Measurements from ENCODE around the gene ZNF593OS.
A peak's percentile ranks its signal among the peaks of the same experiment; 100 is the strongest.

The ZNF593OS gene

DNA sequence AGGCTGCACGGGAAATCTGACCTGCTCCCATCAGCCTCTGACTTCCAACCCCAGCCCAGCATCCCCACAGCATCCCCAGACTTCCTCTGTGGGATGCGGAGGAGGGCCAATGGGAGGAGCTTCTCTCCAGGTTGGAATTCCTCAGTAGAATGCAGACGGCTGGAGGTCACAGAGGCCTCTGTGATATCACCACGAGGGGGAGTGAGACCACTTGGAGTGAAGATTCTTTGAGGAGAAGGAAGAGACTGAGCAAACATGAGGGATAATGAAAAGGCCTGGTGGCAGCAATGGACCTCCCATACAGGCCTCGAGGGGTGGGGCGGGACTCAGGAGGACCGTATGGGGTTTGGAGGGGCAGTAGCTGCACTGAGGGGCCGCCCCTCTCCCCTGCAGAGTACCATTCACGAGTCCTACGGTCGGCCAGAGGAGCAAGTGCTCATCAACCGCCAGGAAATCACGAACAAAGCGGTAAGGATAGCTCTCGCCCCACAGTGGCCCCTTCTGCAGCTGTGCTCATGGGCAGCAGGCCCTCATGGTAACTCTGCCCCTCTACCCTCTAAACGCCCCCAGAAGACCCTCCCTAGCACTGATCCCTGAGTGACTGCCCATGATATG is 18.8 kb upstream of the ZNF593OS start, which contains the start of gene CATSPER4:
Gene CATSPER4 (plus strand): TSS at position 230 of the 615 bp plus-strand sequence. CDS start 26 bp downstream, at position 256.
- no peaks in the 10 kb centered on the region for H3K4me1 Mint-ChIP-seq
- ATAC-seq, result no peak

DNA sequence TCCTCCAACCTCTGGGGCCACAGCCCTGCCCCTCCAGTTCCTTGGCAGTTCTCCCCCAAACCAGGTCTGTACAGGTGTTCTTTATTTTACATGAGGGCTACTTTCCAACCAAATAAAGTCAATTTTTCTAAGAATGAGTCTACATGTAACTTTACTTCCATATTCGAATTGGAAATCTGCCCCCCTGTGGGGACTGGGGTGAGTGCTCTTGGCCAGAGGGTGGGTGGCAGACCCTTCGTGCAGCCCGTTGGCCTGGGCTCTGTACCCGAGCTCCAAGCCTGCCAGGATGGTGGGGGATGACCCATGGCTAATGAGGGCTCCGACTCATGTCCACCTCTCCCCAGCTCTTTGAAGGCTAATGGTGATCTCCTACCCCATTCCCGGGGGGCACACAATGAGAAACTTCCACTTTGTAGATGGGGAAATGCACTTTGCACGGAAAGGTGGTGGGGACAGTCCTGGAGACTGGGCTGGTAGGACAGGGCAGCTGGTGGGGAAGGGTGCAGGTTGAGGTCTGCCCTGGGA is 18.2 kb upstream of the ZNF593OS start:
- Mint-ChIP-seq H3K4me1 (no peaks in the 10 kb centered on the region), H3K36me3 (no peaks in the 10 kb centered on the region), H3K27ac (no peak overlapping the region), H3K9me3 (no peaks in the 10 kb centered on the region), H3K4me3 (no peak overlapping the region), H3K27me3 (peaks cover 8% of the 10 kb centered on the region)
- ATAC-seq, result no peak

More for the DNA sequence above, 18.8 kb upstream of the ZNF593OS start, which contains the start of gene CATSPER4:
- H3K9me3 Mint-ChIP-seq, result no peaks in the 10 kb centered on the region
- H3K4me3 Mint-ChIP-seq, result no peak within 1 kb of the TSS
- peaks cover 8% of the 10 kb centered on the region for H3K27me3 Mint-ChIP-seq
- H3K36me3 Mint-ChIP-seq, result no peaks in the 10 kb centered on the region
- H3K27ac Mint-ChIP-seq, result no peak within 1 kb of the TSS

DNA sequence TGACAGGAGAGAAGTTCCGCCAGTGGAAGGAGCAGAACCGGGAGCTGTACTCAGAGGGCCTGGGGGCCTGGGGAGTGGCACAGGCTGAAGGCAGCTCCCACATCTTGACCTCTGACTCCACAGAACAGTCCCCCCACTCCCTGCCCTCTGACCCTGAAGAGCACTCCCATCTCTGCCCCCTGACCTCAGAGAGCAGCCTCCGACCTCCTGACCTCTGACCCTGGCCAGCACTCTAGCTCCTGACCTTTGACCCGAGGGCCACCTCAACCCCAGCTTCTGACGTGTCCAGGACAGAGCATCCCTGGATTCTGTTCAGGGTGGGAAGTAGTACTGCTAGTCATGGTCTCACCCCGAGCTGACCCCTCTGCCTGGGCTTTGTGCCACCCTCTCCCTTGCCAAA is 17.7 kb upstream of the ZNF593OS start:
- no peak overlapping the region for H3K27ac Mint-ChIP-seq
- no peaks in the 10 kb centered on the region for H3K4me1 Mint-ChIP-seq
- H3K27me3 Mint-ChIP-seq, result peaks cover 8% of the 10 kb centered on the region
- no peaks in the 10 kb centered on the region for H3K9me3 Mint-ChIP-seq
- no peaks in the 10 kb centered on the region for H3K36me3 Mint-ChIP-seq
- no peak overlapping the region for H3K4me3 Mint-ChIP-seq
- ATAC-seq, result no peak

DNA sequence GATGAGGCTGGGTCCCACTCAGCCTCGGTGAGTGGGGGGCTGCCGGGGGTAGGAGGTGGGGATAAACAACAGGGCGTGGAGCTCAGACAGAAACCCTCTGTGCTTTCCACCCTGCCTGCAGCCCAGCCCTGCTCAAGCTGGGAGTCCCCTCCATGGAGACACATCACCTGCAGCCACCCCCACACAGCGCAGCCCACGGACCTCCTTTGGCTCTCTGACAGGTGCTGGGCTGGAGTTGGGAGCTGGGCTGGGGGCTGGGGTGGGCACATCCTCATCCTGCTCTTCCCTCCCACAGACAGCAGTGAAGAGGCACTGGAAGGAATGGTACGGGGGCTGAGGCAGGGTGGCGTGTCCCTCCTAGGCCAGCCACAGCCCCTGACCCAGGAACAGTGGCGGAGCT is 16.8 kb upstream of the ZNF593OS start:
- Mint-ChIP-seq H3K4me1 (no peaks in the 10 kb centered on the region), H3K9me3 (no peaks in the 10 kb centered on the region), H3K27ac (no peak overlapping the region), H3K4me3 (no peak overlapping the region), H3K36me3 (no peaks in the 10 kb centered on the region), H3K27me3 (peaks cover 8% of the 10 kb centered on the region)
- ATAC-seq, result no peak

DNA sequence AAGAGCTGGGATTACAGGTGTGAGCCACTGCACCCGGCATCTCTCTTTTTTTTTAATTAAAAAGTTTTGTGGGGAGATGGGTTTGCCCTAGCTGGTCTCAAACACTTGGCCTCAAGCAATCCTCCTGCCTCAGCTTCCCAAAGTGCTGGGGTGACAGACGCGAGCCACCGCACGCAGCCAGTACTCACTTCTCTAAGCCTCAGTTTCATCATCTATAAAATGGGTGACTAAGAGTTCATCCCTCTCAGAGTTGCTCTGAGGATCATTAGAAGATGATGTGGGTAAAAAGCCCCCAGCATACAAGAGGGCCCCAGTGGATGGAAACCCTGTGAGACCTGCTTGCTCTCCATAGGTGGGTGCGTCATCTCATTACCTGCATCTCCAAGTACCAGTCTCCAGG is 16.2 kb upstream of the ZNF593OS start:
- Mint-ChIP-seq H3K4me3 (no peak overlapping the region), H3K36me3 (no peaks in the 10 kb centered on the region), H3K9me3 (no peaks in the 10 kb centered on the region), H3K27ac (no peak overlapping the region), H3K27me3 (peaks cover 8% of the 10 kb centered on the region), H3K4me1 (no peaks in the 10 kb centered on the region)
- ATAC-seq, result no peak

DNA sequence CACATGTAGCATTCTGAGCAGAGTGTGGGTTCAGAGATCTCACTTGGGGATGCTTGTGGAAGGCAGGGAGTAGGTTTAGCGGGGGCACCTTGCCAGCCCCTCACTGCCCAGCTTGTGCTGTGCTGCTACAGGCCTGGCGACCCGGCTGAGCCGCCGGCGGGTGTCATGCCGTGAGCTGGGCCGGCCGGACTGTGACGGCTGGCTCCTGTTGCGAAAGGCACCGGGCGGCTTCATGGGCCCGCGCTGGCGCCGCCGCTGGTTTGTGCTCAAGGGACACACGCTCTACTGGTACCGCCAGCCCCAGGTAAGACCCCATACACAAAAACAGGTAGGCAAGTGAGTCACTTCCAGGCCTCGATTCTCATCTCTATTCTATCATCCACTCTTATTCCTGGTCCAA is 13.3 kb upstream of the ZNF593OS start:
- no peak overlapping the region for H3K27ac Mint-ChIP-seq
- H3K4me3 Mint-ChIP-seq, result no peak overlapping the region
- H3K4me1 Mint-ChIP-seq, result no peaks in the 10 kb centered on the region
- H3K9me3 Mint-ChIP-seq, result no peaks in the 10 kb centered on the region
- H3K36me3 Mint-ChIP-seq, result no peaks in the 10 kb centered on the region
- ATAC-seq, result no peak
- no peaks in the 10 kb centered on the region for H3K27me3 Mint-ChIP-seq

DNA sequence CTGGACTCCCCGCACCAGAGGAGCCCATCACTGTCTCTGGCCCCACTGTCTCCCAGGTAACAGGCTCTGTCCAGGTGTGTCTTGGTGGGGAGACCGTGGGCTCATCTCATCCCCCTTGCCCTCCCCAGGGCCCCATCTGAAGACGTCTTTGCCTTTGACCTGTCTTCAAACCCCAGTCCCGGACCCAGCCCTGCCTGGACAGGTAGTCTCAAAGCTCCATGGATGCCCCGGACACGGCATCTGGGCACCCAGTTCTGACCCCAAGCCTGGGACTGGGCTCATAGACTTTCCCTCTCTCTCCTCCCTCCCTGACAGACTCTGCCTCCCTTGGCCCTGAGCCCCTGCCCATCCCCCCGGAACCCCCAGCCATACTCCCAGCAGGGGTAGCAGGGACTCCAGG is 12.5 kb upstream of the ZNF593OS start:
- no peak overlapping the region for H3K4me3 Mint-ChIP-seq
- H3K36me3 Mint-ChIP-seq, result no peaks in the 10 kb centered on the region
- no peaks in the 10 kb centered on the region for H3K9me3 Mint-ChIP-seq
- H3K27ac Mint-ChIP-seq, result no peak overlapping the region
- ATAC-seq, result no peak
- H3K27me3 Mint-ChIP-seq, result no peaks in the 10 kb centered on the region
- no peaks in the 10 kb centered on the region for H3K4me1 Mint-ChIP-seq

DNA sequence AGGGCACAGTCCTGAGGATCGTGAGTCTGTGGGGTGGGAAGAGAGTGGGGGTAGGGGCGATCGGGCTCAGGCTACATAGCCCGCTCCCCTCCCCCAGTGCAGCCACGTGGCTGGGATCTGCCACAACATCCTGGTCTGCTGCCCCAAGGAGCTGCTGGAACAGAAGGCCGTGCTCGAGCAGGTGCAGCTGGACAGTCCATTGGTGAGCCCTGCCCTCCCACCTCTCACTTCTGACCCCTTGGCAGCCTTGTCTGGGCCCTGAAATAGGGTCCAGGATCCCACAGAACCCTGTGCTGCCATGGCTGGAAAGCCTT is 10.7 kb upstream of the ZNF593OS start:
- H3K4me3 Mint-ChIP-seq, result no peak overlapping the region
- H3K27me3 Mint-ChIP-seq, result no peaks in the 10 kb centered on the region
- no peak for ATAC-seq
- no peak overlapping the region for H3K27ac Mint-ChIP-seq
- H3K9me3 Mint-ChIP-seq, result no peaks in the 10 kb centered on the region
- no peaks in the 10 kb centered on the region for H3K36me3 Mint-ChIP-seq
- H3K4me1 Mint-ChIP-seq, result no peaks in the 10 kb centered on the region

DNA sequence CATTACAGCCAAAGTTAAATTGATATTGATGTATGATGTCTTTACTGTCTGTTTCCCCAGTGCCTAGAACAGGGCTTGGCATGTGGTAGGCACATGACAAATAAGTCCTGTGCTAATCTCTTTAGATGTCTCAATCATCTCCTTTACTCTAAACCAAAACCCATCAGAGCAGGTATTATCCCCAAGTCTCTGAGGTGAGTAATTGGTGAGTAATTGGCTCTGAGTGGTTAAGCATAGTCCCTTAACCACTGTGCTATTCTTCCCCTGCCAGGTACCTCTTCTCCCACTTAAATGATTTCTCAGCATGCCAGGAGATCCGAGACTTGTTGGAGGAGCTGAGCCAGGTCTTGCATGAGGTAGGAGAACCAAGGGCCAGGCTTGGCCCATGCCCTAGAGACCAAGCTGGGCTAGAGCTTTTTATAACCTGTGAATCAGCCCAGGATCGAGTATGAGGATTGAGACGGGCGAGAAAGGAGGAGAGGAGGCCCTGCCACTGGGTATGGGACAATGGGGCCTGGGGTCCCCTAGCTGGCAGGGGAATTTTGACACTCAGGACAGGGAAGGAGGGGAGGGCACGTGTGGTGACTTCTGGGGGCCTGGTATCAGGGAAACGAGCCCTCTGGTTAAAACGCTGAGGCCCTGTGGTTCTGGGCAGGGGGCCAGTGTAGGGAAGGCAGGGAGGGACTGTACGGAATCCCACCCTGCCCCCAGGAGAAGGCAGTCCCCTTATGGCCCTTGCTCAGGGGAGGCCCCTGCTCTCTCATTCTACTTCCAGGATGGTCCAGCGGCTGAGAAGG is 10.2 kb upstream of the ZNF593OS start:
- Mint-ChIP-seq H3K4me3 (no peak overlapping the region), H3K4me1 (no peaks in the 10 kb centered on the region), H3K27ac (no peak overlapping the region), H3K36me3 (no peaks in the 10 kb centered on the region), H3K9me3 (no peaks in the 10 kb centered on the region), H3K27me3 (no peaks in the 10 kb centered on the region)
- ATAC-seq, result peak; percentile 40

DNA sequence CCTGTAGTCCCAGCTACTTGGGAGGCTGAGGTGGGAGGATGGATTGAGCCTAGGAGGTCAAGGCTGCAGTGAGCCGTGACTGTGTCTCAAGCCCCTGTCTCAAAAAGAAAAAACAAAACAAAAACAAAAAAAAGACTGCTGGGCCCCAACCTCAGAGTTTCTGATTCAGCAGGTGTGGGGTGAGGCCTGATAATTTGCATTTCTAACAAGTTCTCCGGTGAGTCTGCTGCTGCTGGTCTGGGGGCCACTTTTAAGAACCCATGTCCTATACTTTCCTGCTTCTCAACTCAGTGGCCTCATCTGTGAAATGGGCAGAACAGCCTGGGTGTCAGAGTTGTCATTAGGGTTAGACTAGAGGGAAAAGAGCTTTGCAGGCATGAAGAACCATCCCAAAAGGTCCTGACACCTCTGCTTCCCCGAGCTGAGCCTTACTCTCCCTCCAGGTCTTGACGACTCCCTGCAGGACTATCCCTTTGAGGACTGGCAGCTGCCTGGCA is 8.4 kb upstream of the ZNF593OS start:
- Mint-ChIP-seq H3K4me1 (no peaks in the 10 kb centered on the region), H3K36me3 (no peaks in the 10 kb centered on the region), H3K4me3 (no peak overlapping the region), H3K9me3 (no peaks in the 10 kb centered on the region), H3K27ac (no peak overlapping the region), H3K27me3 (no peaks in the 10 kb centered on the region)
- ATAC-seq, result no peak

DNA sequence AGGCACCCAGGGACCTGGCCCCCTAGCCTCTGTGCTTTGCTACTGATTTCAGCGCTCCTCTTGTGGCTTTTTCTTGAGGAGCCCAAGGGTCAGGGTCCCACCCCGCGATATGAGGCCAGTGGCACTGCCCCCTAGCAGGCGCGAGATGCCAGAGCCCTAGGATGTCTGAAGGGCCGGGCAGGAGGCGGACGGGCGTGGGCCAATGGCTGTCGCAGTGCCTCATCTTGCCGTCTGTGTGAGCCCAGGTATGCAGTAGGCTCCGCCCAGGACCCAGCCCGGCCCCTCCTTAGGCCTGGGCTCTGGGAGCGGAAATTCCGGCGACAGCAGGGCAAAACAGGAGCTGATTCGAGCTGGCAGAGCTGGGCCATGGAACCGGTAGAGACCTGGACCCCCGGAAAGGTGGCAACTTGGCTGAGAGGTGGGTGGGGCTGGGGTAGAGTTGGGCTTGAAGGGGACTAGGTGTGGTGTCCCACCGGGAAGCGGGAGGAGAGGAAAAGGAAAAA is 5.6 kb upstream of the ZNF593OS start, which contains the start of gene CNKSR1:
Gene CNKSR1 (plus strand): TSS at position 310 of the 503 bp plus-strand sequence. CDS start 57 bp downstream, at position 367.
- H3K9me3 Mint-ChIP-seq, result no peaks in the 10 kb centered on the region
- no peak within 1 kb of the TSS for H3K27ac Mint-ChIP-seq
- H3K36me3 Mint-ChIP-seq, result no peaks in the 10 kb centered on the region
- no peaks in the 10 kb centered on the region for H3K4me1 Mint-ChIP-seq
- ATAC-seq, result no peak
- H3K27me3 Mint-ChIP-seq, result no peaks in the 10 kb centered on the region
- no peak within 1 kb of the TSS for H3K4me3 Mint-ChIP-seq

DNA sequence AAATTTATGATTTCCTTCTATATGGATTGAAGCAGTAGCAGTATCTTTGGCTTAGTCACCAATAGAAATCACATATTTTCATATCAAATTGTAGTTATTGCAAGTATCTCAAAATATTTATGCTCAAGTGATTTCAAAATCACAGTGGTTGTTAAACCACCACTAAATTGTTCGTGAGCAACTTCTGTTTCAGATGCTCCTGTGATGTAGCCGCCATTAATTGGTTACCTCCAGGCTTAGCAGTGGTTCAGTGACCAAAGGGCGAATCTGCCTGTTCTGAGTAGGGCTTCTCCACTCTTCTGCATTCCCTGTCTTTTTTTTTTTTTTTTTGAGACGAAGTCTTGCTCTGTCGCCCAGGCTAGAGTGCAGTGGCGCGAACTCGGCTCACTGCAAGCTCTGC is 3.7 kb upstream of the ZNF593OS start:
- H3K27me3 Mint-ChIP-seq, result no peaks in the 10 kb centered on the region
- no peak overlapping the region for H3K4me3 Mint-ChIP-seq
- no peaks in the 10 kb centered on the region for H3K36me3 Mint-ChIP-seq
- no peak overlapping the region for H3K27ac Mint-ChIP-seq
- no peaks in the 10 kb centered on the region for H3K9me3 Mint-ChIP-seq
- H3K4me1 Mint-ChIP-seq, result peaks cover 12% of the 10 kb centered on the region
- ATAC-seq, result no peak

DNA sequence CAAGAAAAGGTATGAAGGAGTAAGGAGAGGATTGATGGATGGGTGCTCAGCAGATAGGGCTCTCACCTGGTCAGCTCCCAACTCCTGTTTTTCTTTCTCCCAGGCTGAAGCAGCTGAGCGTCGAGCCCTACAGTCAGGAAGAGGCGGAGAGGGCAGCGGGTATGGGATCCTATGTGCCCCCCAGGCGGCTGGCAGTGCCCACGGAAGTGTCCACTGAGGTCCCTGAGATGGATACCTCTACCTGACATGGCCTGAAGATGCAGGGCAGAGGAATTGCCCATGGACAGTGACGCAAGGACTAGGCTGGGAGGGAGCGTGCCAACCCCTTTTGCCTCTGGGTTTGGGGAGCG is 1.2 kb downstream of the ZNF593OS start:
- H3K4me1 Mint-ChIP-seq, result peaks cover 14% of the 10 kb centered on the region
- ATAC-seq, result no peak
- no peaks in the 10 kb centered on the region for H3K27me3 Mint-ChIP-seq

DNA sequence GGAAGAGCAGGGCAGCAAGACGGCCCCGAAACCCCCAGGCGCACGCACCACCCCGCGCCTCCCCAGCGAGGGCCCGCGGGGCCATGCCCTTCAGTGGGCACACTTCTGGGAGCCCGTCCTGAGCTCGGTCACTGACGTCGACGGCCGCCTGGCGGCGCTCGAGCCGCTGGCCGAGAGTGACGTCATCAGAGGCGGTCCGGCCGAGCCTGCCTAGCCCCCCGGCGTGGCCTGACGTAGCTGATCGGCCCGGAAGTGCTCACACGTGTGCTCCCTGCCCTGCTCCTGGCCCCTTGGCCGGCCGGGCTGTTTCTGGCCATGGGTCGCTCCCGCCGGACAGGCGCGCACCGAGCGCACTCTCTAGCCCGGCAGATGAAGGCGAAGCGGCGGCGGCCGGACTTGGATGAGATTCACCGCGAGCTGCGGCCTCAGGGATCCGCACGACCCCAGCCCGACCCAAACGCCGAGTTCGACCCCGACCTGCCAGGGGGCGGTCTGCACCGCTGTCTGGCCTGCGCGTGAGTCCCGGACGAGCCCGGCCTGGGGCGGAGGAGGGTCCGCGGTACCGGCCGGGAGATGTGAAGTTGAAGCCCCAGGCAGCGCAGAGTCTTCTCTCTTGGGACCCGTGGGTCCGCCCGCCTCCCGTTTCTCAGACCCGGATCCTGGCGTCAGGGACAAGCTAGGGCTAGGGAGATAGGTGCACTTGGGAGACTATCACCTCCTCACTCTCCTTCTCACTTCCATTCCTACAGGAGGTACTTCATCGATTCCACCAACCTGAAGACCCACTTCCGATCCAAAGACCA is 1.8 kb downstream of the ZNF593OS start, which contains the start of gene ZNF593:
Gene ZNF593 (plus strand): TSS at position 240 of the 803 bp plus-strand sequence. CDS start 76 bp downstream, at position 316.
- Mint-ChIP-seq H3K36me3 (no peaks in the 10 kb centered on the region), H3K27ac (peak within 1 kb of the TSS; percentile 89), H3K4me3 (peak within 1 kb of the TSS; percentile 95), H3K27me3 (no peaks in the 10 kb centered on the region), H3K9me3 (no peaks in the 10 kb centered on the region), H3K4me1 (peaks cover 15% of the 10 kb centered on the region)
- peak; percentile 96 for ATAC-seq

More for the DNA sequence above, 1.2 kb downstream of the ZNF593OS start:
- H3K4me3 Mint-ChIP-seq, result peak overlapping the region; percentile 95
- no peaks in the 10 kb centered on the region for H3K9me3 Mint-ChIP-seq
- H3K36me3 Mint-ChIP-seq, result no peaks in the 10 kb centered on the region
- peak overlapping the region; percentile 89 for H3K27ac Mint-ChIP-seq

DNA sequence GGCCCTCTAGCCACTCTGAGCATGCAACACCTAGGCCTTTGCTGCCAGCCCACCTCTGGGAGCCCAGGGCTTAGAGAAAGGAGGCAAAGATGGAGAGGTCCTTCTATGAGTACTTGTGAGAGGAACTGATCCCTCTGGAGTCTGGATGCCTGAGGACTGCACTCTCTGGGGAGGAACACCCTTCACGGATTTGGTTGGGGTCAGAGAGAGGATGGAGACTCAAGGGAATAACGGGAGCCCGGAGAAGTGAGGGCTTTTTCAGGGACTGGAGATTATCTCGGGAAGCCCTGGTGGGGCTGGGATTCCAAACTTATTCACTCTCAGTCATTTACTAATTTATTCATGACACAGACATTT is 2.5 kb downstream of the ZNF593OS start:
- Mint-ChIP-seq H3K4me3 (peak overlapping the region; percentile 95), H3K27ac (peak overlapping the region; percentile 89), H3K9me3 (no peaks in the 10 kb centered on the region), H3K27me3 (no peaks in the 10 kb centered on the region), H3K4me1 (peaks cover 21% of the 10 kb centered on the region), H3K36me3 (no peaks in the 10 kb centered on the region)
- no peak for ATAC-seq

All from stimulated activated memory B cell treated with anti-CD40 and anti-IgM and Interleukin-4, amounts not matched to agents 10 μg/mL and 1 μg/mL and 100 μg/mL, for 72 hours (primary cell).